HG03558 (cell line): ENCODE measurements around the gene MVB12A.

Source experiments
- ATAC-seq: cut with Tn5 transposase; IDR thresholded peaks from one replicate; pipeline ENCODE4 v1.9.1; 2021; ENCODE audit warnings: moderate number of reproducible peaks; ENCODE audit not compliant: unreplicated experiment; ENCODE audit errors: extremely low read depth

The MVB12A gene

DNA sequence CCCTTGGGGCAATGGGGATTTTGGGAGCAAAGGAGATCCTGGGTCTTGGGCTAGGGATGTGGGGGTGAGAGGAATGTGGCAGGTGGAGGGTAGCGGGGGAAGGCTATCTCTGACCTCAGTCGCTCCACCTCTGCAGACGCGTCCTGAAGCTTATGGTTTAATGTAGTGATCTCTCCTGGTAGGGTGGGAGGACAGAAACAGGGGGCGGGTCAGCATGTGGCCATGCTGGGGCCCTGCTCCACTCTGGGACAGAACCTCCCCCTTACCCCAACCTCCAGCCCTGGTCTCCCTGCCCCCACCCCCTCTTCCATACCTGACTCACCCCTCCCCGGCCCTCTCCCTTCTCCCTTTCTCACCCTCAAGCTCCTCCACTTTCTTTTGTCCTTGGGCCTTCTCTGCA is 15.8 kb upstream of the MVB12A start:
- no peak for ATAC-seq

- no peak for ATAC-seq
These were observed 15.1 kb upstream of the MVB12A start for GRCh38 chr19:17404621-17405249.

DNA sequence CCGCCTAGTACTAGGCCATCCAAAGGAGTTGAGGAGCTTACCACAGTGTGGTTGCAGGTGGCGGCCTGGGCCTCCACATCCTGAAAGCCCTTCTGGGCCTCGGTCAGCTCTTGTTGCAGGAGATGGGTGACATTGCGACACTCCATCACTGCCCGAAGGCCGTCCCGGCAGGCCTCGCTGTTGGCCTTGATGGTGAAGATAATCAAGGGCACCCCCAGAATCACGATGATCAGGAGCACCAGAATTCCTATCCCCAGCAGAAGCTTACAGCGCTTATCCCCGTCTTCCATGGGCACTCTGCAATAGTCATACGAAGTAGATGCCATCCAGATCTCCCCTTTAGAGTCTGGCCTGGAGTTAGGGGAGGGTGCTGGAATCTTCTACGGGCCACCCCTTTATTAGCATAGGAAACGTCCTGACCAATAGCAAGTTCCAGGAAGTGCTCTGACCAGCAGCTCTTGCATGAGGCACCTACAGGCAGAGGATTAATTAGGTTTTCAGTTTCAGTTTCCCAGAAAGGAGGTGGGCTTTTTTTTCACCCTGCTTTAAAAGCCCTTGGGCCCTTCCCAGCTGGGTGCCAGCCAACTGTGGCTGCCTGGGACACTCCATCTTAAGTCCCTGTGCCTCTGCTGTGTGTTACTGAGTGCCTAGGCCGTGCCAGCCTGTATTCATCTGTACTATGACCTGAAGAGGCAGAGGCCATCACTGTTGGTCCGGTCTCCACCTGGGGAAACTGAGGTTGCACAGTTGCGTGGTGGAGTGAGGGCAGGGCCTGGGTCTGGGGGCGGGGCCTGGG is 14.4 kb upstream of the MVB12A start, which contains the start of gene BST2:
Gene BST2 (minus strand): TSS at position 381 of the 796 bp plus-strand sequence. CDS start 55 bp downstream, at position 326.
- ATAC-seq = no peak

DNA sequence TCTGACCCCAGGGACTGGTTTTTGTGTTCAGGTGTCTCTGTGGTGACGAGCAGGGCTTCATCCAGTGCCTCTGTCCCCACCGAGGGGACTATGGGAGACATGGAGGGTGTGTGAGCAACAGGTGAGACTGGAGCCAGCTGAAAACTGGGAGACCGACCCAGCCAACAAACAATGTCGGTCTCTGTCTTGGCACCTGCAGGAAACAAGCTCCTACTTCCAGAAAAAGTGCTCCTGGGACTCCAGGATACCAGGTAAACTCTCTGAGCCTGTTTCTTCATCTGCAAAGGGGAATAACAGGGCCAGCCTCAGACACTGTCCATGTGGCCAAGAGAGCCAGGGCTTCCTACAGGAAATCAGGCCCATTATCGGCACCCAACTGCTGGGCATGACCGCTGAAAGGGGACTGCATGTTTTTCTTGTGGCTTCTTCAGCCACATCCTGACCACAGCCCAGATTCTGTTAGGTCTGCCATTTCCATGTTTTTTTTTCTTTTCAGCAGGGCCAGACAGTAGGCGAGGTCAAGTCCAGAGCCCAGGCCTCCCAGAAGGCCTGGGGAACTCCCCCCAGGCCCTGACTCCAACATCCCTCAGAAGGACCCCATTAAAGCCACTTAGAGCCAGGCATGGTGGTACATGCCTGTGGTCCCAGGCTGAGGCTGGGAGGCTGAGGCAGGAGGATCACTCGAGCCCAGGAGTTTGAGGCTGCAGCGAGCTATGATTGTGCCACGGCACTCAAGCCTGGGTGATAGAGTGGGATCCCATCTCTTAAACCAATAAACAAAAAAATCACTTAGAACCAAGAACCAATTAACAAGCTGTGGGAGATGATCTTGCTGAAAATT is 13.6 kb upstream of the MVB12A start:
- no peak for ATAC-seq

DNA sequence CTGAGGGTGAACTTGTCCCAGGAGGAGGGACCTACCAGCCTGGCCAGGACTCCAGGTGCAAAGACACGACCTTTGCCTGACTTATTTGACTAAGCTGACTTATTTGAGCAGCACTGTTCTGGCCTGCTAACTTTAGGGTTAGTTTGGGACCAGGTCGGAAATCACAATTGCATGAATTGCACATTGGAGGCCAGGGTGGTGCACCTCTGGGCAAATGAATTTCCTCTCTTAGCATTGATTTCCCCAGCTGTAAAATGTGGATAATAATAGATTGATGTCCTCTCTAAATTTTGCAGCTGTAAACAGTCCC is 13.0 kb upstream of the MVB12A start:
- ATAC-seq = no peak

DNA sequence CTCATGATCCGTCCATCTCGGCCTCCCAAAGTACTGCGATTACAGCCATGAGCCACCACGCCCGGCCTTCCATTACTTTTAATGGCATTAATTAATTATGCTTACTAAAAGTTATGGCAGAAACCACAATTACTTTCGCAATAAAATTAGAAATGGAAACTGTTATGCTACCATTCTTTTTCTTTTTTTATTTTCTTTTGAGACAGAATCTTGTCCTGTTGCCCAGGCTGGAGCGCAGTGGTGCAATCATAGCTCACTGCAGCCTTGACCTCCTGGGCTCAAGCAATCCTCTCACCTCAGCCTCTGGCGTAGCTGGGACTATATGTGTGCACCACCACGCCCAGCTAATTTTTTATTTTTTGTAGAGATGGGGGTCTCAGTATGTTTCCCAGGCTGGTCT is 9.9 kb upstream of the MVB12A start:
- ATAC-seq = no peak

- no peak for ATAC-seq
These were observed 8.0 kb upstream of the MVB12A start for GRCh38 chr19:17411801-17412200.

DNA sequence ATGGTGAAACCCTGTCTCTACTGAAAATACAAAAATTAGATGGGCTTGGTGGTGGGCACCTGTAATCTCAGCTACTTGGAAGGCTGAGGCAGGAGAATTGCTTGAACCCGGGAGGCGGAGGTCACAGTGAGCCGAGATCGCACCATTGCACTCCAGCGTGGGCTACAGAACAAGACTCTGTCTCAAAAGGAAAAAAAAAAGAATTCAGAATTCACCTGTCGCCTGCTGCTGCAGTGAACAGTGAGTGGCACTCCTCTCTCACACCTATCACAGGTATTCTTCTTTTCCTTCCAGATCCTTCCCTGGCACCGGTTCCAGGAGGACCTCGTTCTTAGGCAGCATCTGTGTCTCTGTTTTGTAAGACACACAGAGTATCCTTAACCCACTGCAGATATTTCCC is 5.8 kb upstream of the MVB12A start:
- ATAC-seq = no peak

- no peak for ATAC-seq
These were observed 4.7 kb upstream of the MVB12A start for GRCh38 chr19:17415121-17415520.

GRCh38 chr19:17418710-17419109 is 1.1 kb upstream of the MVB12A start:
- ATAC-seq = no peak

DNA sequence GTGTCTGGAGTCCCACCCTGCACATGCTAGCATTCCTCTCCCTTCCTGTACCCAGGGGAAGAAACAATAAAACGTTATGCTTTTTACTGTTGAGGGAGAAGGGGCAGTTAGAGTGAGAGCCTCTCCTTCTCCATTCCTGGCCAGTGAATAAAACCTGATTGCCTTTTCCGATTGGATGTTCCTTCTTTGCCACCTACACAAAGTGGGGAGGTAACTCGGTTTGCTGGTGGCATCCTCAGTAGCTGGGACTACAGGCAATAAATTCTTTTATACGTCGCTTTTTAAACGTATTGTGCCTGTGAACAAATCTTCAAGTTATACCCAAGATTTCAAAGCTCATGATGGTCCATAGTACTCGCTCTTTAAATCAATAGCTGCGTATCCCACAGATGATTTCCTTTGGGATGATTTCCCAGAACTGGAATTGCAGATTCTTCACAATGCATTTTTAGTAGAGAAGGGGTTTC is 660 bp upstream of the MVB12A start:
- ATAC-seq = no peak

DNA sequence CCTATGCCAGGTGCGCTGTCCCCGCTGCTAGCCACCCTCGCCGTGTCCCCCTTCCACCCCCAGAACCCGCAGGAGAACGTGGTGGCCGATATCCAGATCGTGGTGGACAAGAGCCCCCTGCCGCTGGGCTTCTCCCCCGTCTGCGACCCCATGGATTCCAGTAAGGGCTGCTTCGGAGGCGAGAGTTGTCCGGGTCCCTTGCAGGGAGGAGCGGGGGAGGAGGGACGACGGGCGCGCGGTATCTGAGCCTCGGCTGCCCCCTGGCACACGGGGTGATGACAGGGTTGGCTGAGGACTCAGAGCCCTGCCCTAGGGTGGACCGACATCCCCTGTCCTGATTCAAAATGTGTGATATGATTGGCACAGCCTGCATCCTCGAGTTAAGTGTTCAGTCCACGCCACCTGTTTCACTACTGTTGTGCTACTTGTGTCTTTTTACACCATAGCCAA is 653 bp downstream of the MVB12A start:
- ATAC-seq = no peak

DNA sequence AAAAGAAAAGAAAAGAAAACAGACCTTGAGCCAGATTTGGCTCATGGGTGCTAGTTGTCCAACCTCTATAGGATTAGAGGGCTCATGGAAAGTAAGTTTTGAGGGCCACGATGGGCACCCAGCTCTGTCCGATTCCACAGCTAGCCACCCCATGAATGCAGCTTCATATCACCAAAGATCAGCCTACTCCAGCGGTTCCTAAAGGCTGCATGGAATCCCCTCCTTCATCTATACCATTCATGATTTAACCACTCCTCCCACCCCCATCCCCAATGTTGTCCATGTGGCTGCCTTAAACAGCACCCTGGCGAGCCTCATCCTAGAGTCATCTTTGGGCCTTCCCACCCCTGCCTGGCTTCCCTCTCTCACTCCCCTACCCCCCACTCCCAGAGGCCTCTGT is 2.1 kb downstream of the MVB12A start:
- ATAC-seq = no peak

- ATAC-seq = no peak
These were observed 3.8 kb downstream of the MVB12A start for GRCh38 chr19:17423429-17424208.

DNA sequence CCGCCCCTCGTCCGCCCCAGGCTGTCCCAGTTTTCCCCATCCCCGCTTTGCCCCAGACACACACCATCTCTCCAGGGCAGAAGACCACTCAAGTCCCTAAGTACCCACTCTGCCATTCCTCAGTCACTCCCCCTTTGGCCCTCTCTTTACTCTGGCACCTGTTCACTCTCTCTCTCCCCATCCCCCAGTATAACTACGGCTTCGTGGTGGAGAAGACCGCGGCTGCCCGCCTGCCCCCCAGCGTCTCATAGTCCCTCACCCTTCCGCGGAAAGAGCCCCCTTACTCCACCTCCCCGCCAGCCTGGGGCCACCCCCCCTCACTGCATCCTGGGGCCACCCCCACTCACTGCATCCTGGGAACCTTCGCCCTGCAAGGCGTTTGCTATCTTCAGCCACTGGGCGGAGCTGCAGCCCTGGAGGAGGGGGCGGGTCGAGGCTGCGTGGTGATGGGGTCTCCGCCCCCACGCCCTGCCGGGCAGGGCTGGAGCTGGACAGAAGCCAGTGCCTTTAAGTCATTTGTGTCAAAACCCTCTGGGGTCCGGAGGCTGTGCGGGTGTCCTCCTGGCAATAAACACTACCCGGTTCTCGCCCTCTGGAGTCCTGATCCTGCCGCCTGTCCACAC is 5.0 kb downstream of the MVB12A start:
- ATAC-seq = no peak

GRCh38 chr19:17429641-17430113 is 9.8 kb downstream of the MVB12A start:
- no peak for ATAC-seq

GRCh38 chr19:17431417-17431816 is 11.6 kb downstream of the MVB12A start:
- no peak for ATAC-seq

DNA sequence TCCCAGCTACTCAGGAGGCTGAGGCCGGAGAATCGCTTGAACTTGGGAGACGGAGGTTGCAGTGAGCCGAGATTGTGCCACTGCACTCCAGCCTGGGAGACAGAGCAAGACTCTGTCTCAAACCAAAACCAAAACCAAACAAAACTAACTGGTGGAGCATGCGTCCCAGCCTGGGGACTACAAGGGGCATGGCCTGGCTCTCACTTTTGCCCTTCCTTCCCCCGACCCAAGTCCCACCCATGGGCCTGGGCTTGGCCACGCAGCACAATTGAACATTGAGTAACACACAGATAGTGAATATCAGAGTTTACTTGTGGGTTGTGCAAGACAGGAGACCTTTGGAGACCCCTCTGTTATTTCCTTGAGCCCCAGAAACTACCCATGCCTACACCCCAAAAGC is 15.4 kb downstream of the MVB12A start:
- no peak for ATAC-seq

GRCh38 chr19:17436094-17436873 is 16.4 kb downstream of the MVB12A start:
- ATAC-seq = no peak
